Measurements from ENCODE around the gene FMR1.
A peak's percentile ranks its signal among the peaks of the same experiment; 100 is the strongest.

The FMR1 gene

GRCh38 chrX:147927256-147927655, 15.5 kb downstream of the FMR1 start:
- Histone ChIP-seq H4K8ac (ENCODE audit: low read depth, low read length) (no peak overlapping the region), H3K18ac (ENCODE audit: low read length) (no peak overlapping the region), H3K4me2 (ENCODE audit: low read length) (no peak overlapping the region), H2BK5ac (ENCODE audit: low read depth, low read length, poor library complexity) (no peak overlapping the region), H3K27me3 (ENCODE audit: insufficient read depth, low read length) (no peaks in the 10 kb centered on the region), H4K91ac (ENCODE audit: low read depth, low read length) (no peak overlapping the region), H3K27ac (ENCODE audit: low read depth, low read length) (no peak overlapping the region), H3K79me1 (ENCODE audit: low read length) (no peaks in the 10 kb centered on the region), H2AFZ (ENCODE audit: insufficient read depth, low read length, poor library complexity) (no peak overlapping the region), H3K9ac (ENCODE audit: low read length) (no peak overlapping the region), H2BK120ac (ENCODE audit: insufficient read depth, low read length, poor library complexity) (no peak overlapping the region), H3K9me3 (ENCODE audit: insufficient read depth, low read depth, low read length) (no peaks in the 10 kb centered on the region), H3K14ac (ENCODE audit: low read length) (no peak overlapping the region), H3K4me3 (ENCODE audit: low read depth, low read length) (no peak overlapping the region), H3K4ac (ENCODE audit: low read depth, low read length) (no peak overlapping the region), H3K4me1 (ENCODE audit: control insufficient read depth in 1 of 2, insufficient read depth in 2 of 2, low read length in 2 of 2) (no peaks in the 10 kb centered on the region), H2AK5ac (ENCODE audit: low read length) (no peak overlapping the region), H2BK12ac (ENCODE audit: low read length) (no peak overlapping the region), H4K12ac (ENCODE audit: low read depth, low read length) (no peak overlapping the region), H3K23ac (ENCODE audit: low read length) (no peak overlapping the region), H3K36me3 (ENCODE audit: control insufficient read depth in 1 of 2, insufficient read depth in 2 of 2, low read length in 2 of 2) (peaks cover 0 to 3% of the 10 kb centered on the region in 2 experiments), H3K79me2 (ENCODE audit: control insufficient read depth, insufficient read depth, low read length, poor library complexity) (no peaks in the 10 kb centered on the region)
- no CpG with 5 or more reads among the region's 4 CpGs for WGBS (ENCODE audit: extremely low coverage, insufficient coverage, insufficient read length)
- DNase-seq: no peak

GRCh38 chrX:147933815-147934214, 22.1 kb downstream of the FMR1 start:
- DNase-seq: peak in 1 of 2 donors; percentile 78
- H3K14ac ChIP-seq (ENCODE audit: low read length): no peak overlapping the region
- H2AFZ ChIP-seq (ENCODE audit: insufficient read depth, low read length, poor library complexity): no peak overlapping the region
- no peaks in the 10 kb centered on the region for H3K9me3 ChIP-seq (ENCODE audit: insufficient read depth, low read depth, low read length)
- no peak overlapping the region for H2AK5ac ChIP-seq (ENCODE audit: low read length)
- H4K8ac ChIP-seq (ENCODE audit: low read depth, low read length): no peak overlapping the region
- no peak overlapping the region for H2BK12ac ChIP-seq (ENCODE audit: low read length)
- H3K4ac ChIP-seq (ENCODE audit: low read depth, low read length): no peak overlapping the region
- no peaks in the 10 kb centered on the region for H3K79me1 ChIP-seq (ENCODE audit: low read length)
- no peaks in the 10 kb centered on the region for H3K4me1 ChIP-seq (ENCODE audit: control insufficient read depth in 1 of 2, insufficient read depth in 2 of 2, low read length in 2 of 2)
- peaks cover 0 to 3% of the 10 kb centered on the region in 2 experiments for H3K36me3 ChIP-seq (ENCODE audit: control insufficient read depth in 1 of 2, insufficient read depth in 2 of 2, low read length in 2 of 2)
- H3K18ac ChIP-seq (ENCODE audit: low read length): no peak overlapping the region
- no peak overlapping the region for H3K4me2 ChIP-seq (ENCODE audit: low read length)
- WGBS (ENCODE audit: extremely low coverage, insufficient coverage, insufficient read length): no CpG with 5 or more reads among the region's 1 CpG
- H2BK5ac ChIP-seq (ENCODE audit: low read depth, low read length, poor library complexity): no peak overlapping the region
- no peak overlapping the region for H3K27ac ChIP-seq (ENCODE audit: low read depth, low read length)
- no peak overlapping the region for H4K12ac ChIP-seq (ENCODE audit: low read depth, low read length)
- H4K91ac ChIP-seq (ENCODE audit: low read depth, low read length): no peak overlapping the region
- H3K9ac ChIP-seq (ENCODE audit: low read length): no peak overlapping the region
- no peak overlapping the region for H2BK120ac ChIP-seq (ENCODE audit: insufficient read depth, low read length, poor library complexity)
- no peak overlapping the region for H3K23ac ChIP-seq (ENCODE audit: low read length)
- no peak overlapping the region for H3K4me3 ChIP-seq (ENCODE audit: low read depth, low read length)
- no peaks in the 10 kb centered on the region for H3K79me2 ChIP-seq (ENCODE audit: control insufficient read depth, insufficient read depth, low read length, poor library complexity)
- no peaks in the 10 kb centered on the region for H3K27me3 ChIP-seq (ENCODE audit: insufficient read depth, low read length)

GRCh38 chrX:147935156-147935758, 23.5 kb downstream of the FMR1 start:
- Histone ChIP-seq H2AK5ac (ENCODE audit: low read length) (no peak overlapping the region), H3K4me2 (ENCODE audit: low read length) (no peak overlapping the region), H3K27ac (ENCODE audit: low read depth, low read length) (no peak overlapping the region), H3K14ac (ENCODE audit: low read length) (no peak overlapping the region), H3K36me3 (ENCODE audit: control insufficient read depth in 1 of 2, insufficient read depth in 2 of 2, low read length in 2 of 2) (peaks cover 4 to 5% of the 10 kb centered on the region in 2 experiments), H2AFZ (ENCODE audit: insufficient read depth, low read length, poor library complexity) (no peak overlapping the region), H3K18ac (ENCODE audit: low read length) (no peak overlapping the region), H3K79me2 (ENCODE audit: control insufficient read depth, insufficient read depth, low read length, poor library complexity) (no peaks in the 10 kb centered on the region), H2BK12ac (ENCODE audit: low read length) (no peak overlapping the region), H3K4me1 (ENCODE audit: control insufficient read depth in 1 of 2, insufficient read depth in 2 of 2, low read length in 2 of 2) (no peaks in the 10 kb centered on the region), H3K27me3 (ENCODE audit: insufficient read depth, low read length) (no peaks in the 10 kb centered on the region), H3K4ac (ENCODE audit: low read depth, low read length) (no peak overlapping the region), H3K23ac (ENCODE audit: low read length) (no peak overlapping the region), H3K9me3 (ENCODE audit: insufficient read depth, low read depth, low read length) (no peaks in the 10 kb centered on the region), H2BK5ac (ENCODE audit: low read depth, low read length, poor library complexity) (no peak overlapping the region), H3K4me3 (ENCODE audit: low read depth, low read length) (no peak overlapping the region), H3K9ac (ENCODE audit: low read length) (no peak overlapping the region), H3K79me1 (ENCODE audit: low read length) (no peaks in the 10 kb centered on the region), H4K12ac (ENCODE audit: low read depth, low read length) (no peak overlapping the region), H4K8ac (ENCODE audit: low read depth, low read length) (no peak overlapping the region), H4K91ac (ENCODE audit: low read depth, low read length) (no peak overlapping the region), H2BK120ac (ENCODE audit: insufficient read depth, low read length, poor library complexity) (no peak overlapping the region)
- peak in 1 of 2 donors; percentile 31 for DNase-seq
- WGBS (ENCODE audit: extremely low coverage, insufficient coverage, insufficient read length): no CpG with 5 or more reads among the region's 3 CpGs

- H3K4me2 ChIP-seq (ENCODE audit: low read length): no peak overlapping the region
- H3K4me1 ChIP-seq (ENCODE audit: control insufficient read depth in 1 of 2, insufficient read depth in 2 of 2, low read length in 2 of 2): no peaks in the 10 kb centered on the region
- WGBS (ENCODE audit: extremely low coverage, insufficient coverage, insufficient read length): no CpG with 5 or more reads among the region's 5 CpGs
- H3K14ac ChIP-seq (ENCODE audit: low read length): no peak overlapping the region
- no peak for DNase-seq
- H3K79me2 ChIP-seq (ENCODE audit: control insufficient read depth, insufficient read depth, low read length, poor library complexity): no peaks in the 10 kb centered on the region
- no peak overlapping the region for H2BK12ac ChIP-seq (ENCODE audit: low read length)
- H3K18ac ChIP-seq (ENCODE audit: low read length): no peak overlapping the region
- H3K23ac ChIP-seq (ENCODE audit: low read length): no peak overlapping the region
- no peak overlapping the region for H4K8ac ChIP-seq (ENCODE audit: low read depth, low read length)
- H3K27ac ChIP-seq (ENCODE audit: low read depth, low read length): no peak overlapping the region
- no peak overlapping the region for H3K9ac ChIP-seq (ENCODE audit: low read length)
- H3K79me1 ChIP-seq (ENCODE audit: low read length): no peaks in the 10 kb centered on the region
- no peak overlapping the region for H2AK5ac ChIP-seq (ENCODE audit: low read length)
- no peak overlapping the region for H4K12ac ChIP-seq (ENCODE audit: low read depth, low read length)
- no peaks in the 10 kb centered on the region for H3K27me3 ChIP-seq (ENCODE audit: insufficient read depth, low read length)
- H2BK5ac ChIP-seq (ENCODE audit: low read depth, low read length, poor library complexity): no peak overlapping the region
- no peak overlapping the region for H2BK120ac ChIP-seq (ENCODE audit: insufficient read depth, low read length, poor library complexity)
- H3K4me3 ChIP-seq (ENCODE audit: low read depth, low read length): no peak overlapping the region
- peaks cover 10 to 22% of the 10 kb centered on the region in 2 experiments for H3K36me3 ChIP-seq (ENCODE audit: control insufficient read depth in 1 of 2, insufficient read depth in 2 of 2, low read length in 2 of 2)
- no peak overlapping the region for H3K4ac ChIP-seq (ENCODE audit: low read depth, low read length)
- H4K91ac ChIP-seq (ENCODE audit: low read depth, low read length): no peak overlapping the region
- no peak overlapping the region for H2AFZ ChIP-seq (ENCODE audit: insufficient read depth, low read length, poor library complexity)
- no peaks in the 10 kb centered on the region for H3K9me3 ChIP-seq (ENCODE audit: insufficient read depth, low read depth, low read length)
Observed at GRCh38 chrX:147945286-147945685, 33.6 kb downstream of the FMR1 start.
